SK-N-SH treated with all-trans-retinoic acid at 6 μM for 48 hours (cell line): ENCODE results near the gene NBEA.
A peak's percentile ranks its signal among the peaks of the same experiment; 100 is the strongest.

Source experiments
- ATAC-seq: fragments of 200-7000 bp; cut with Tn5 transposase; 3 replicates; pipeline ENCODE4 v1.9.1; 2020; ENCODE audit warnings: mild to moderate bottlenecking, moderate library complexity
- ARNTL ChIP-seq: fragments of 450-650 bp; formaldehyde crosslinking; IDR thresholded peaks from 2 replicates; pipeline ENCODE4 v1.5.0; 2020; ENCODE audit warnings: low read depth, mild to moderate bottlenecking, moderate library complexity, borderline replicate concordance
- BACH2 ChIP-seq: fragments of 250-450 bp; sonication (Bioruptor Pico); IDR thresholded peaks from 2 replicates; pipeline ENCODE4 v1.9.0; 2021; ENCODE audit warnings: mild to moderate bottlenecking, borderline replicate concordance
- CREB5 ChIP-seq: fragments of 250-450 bp; sonication (Bioruptor Pico); IDR thresholded peaks from 2 replicates; pipeline ENCODE4 v1.5.1; 2020; ENCODE audit warnings: low read depth, mild to moderate bottlenecking, moderate library complexity
- CSDC2 ChIP-seq: fragments of 250-450 bp; sonication (Bioruptor Pico); IDR thresholded peaks from 2 replicates; pipeline ENCODE4 v1.5.0; 2020; ENCODE audit warnings: mild to moderate bottlenecking, moderate library complexity
- CSRNP3 ChIP-seq: fragments of 250-450 bp; sonication (Bioruptor Pico); IDR thresholded peaks from 2 replicates; pipeline ENCODE4 v1.5.1; 2021; ENCODE audit warnings: mild to moderate bottlenecking, moderate library complexity
- GLIS3 ChIP-seq: fragments of 250-450 bp; sonication (Bioruptor Pico); IDR thresholded peaks from 2 replicates; pipeline ENCODE4 v1.5.0; 2020; ENCODE audit warnings: mild to moderate bottlenecking, moderate library complexity
- ISL1 ChIP-seq: fragments of 250-450 bp; sonication (Bioruptor Pico); IDR thresholded peaks from 2 replicates; pipeline ENCODE4 v2.1.2; 2022; ENCODE audit warnings: mild to moderate bottlenecking, moderate library complexity
- OSR1 ChIP-seq: fragments of 250-450 bp; sonication (Bioruptor Pico); IDR thresholded peaks from 2 replicates; pipeline ENCODE4 v1.8.0; 2022; ENCODE audit warnings: moderate library complexity, mild to moderate bottlenecking, inconsistent platforms
- PATZ1 ChIP-seq: fragments of 250-450 bp; sonication (Bioruptor Pico); IDR thresholded peaks from 2 replicates; pipeline ENCODE4 v1.8.0; 2020; ENCODE audit warnings: mild to moderate bottlenecking, moderate library complexity, borderline replicate concordance
- POU6F1 ChIP-seq: fragments of 250-450 bp; sonication (Bioruptor Pico); IDR thresholded peaks from 2 replicates; pipeline ENCODE4 v1.8.0; 2021; ENCODE audit warnings: low read depth, mild to moderate bottlenecking, moderate library complexity, borderline replicate concordance
- RARB ChIP-seq: fragments of 250-450 bp; sonication (Bioruptor Pico); IDR thresholded peaks from 2 replicates; pipeline ENCODE4 v1.8.0; 2021; ENCODE audit warnings: mild to moderate bottlenecking, moderate library complexity
- SNAI2 ChIP-seq: fragments of 250-450 bp; sonication (Bioruptor Pico); IDR thresholded peaks from 2 replicates; pipeline ENCODE4 v1.5.0; 2020; ENCODE audit warnings: mild to moderate bottlenecking, moderate library complexity
- TCF4 ChIP-seq: fragments of 250-450 bp; sonication (Bioruptor Pico); IDR thresholded peaks from 2 replicates; pipeline ENCODE4 v1.8.0; 2021; ENCODE audit warnings: mild to moderate bottlenecking, moderate library complexity, borderline replicate concordance
- TOX ChIP-seq: fragments of 250-450 bp; sonication (Bioruptor Pico); IDR thresholded peaks from 2 replicates; pipeline ENCODE4 v1.8.0; 2021; ENCODE audit warnings: mild to moderate bottlenecking, moderate library complexity, borderline replicate concordance
- TSHZ2 ChIP-seq: fragments of 250-450 bp; sonication (Bioruptor Pico); IDR thresholded peaks from 2 replicates; pipeline ENCODE4 v1.5.0; 2020; ENCODE audit warnings: mild to moderate bottlenecking, moderate library complexity
- ZC3H10 ChIP-seq: fragments of 250-450 bp; sonication (Bioruptor Pico); IDR thresholded peaks from 2 replicates; pipeline ENCODE4 v1.5.1; 2021; ENCODE audit warnings: mild to moderate bottlenecking, moderate library complexity
- ZFP3 ChIP-seq: fragments of 250-450 bp; sonication (Bioruptor Pico); IDR thresholded peaks from 2 replicates; pipeline ENCODE4 v1.5.0; 2020; ENCODE audit warnings: mild to moderate bottlenecking, moderate library complexity
- ZFP30 ChIP-seq: fragments of 450-650 bp; formaldehyde crosslinking; IDR thresholded peaks from 2 replicates; pipeline ENCODE4 v1.5.0; 2022; ENCODE audit warnings: mild to moderate bottlenecking, moderate library complexity
- ZNF565 ChIP-seq: fragments of 450-650 bp; formaldehyde crosslinking; conservative IDR thresholded peaks from 2 replicates; pipeline ENCODE4 v1.5.0; 2020; ENCODE audit warnings: low read depth, mild to moderate bottlenecking, moderate library complexity
- ZNF70 ChIP-seq: fragments of 450-650 bp; formaldehyde crosslinking; IDR thresholded peaks from 2 replicates; pipeline ENCODE4 v1.5.0; 2020; ENCODE audit warnings: mild to moderate bottlenecking, moderate library complexity
- ZNF8 ChIP-seq: fragments of 450-650 bp; formaldehyde crosslinking; IDR thresholded peaks from 2 replicates; pipeline ENCODE4 v1.5.0; 2020; ENCODE audit warnings: mild to moderate bottlenecking, moderate library complexity

NBEA gene

GRCh38 chr13:35208587-35208986, 266.5 kb downstream of the NBEA start:
- ATAC-seq: peak; percentile 50; the same call in 2 of the 3 replicates
- TF ChIP-seq CREB5 (CRISPR knock-in tag): no peak
- no peak for TF ChIP-seq GLIS3 (CRISPR knock-in tag)
- peak; percentile 68 for TF ChIP-seq ISL1 (CRISPR knock-in tag)
- TF ChIP-seq SNAI2 (CRISPR knock-in tag): no peak
- TF ChIP-seq ARNTL (CRISPR knock-in tag): no peak
- TF ChIP-seq ZNF565 (CRISPR knock-in tag): no peak

GRCh38 chr13:35210261-35210660, 268.2 kb downstream of the NBEA start:
- TF ChIP-seq ZNF565 (CRISPR knock-in tag) (no peak), ZNF8 (CRISPR knock-in tag) (no peak), POU6F1 (CRISPR knock-in tag) (no peak), CSRNP3 (CRISPR knock-in tag) (no peak), RARB (CRISPR knock-in tag) (no peak), TSHZ2 (CRISPR knock-in tag) (no peak), OSR1 (CRISPR knock-in tag) (no peak), ZFP30 (no peak), ZFP3 (CRISPR knock-in tag) (no peak), ISL1 (CRISPR knock-in tag) (no peak), ZC3H10 (CRISPR knock-in tag) (no peak), BACH2 (CRISPR knock-in tag) (no peak), PATZ1 (CRISPR knock-in tag) (no peak), SNAI2 (CRISPR knock-in tag) (no peak), GLIS3 (CRISPR knock-in tag) (no peak), CSDC2 (CRISPR knock-in tag) (no peak), CREB5 (CRISPR knock-in tag) (no peak), TCF4 (no peak), ZNF70 (CRISPR knock-in tag) (no peak), TOX (CRISPR knock-in tag) (no peak)
- TF ChIP-seq, all 23 proteins: peak for 0
- ATAC-seq: peak; percentile 69
